Measurements from ENCODE around the gene FGF22. TPM values are rescaled to one million over a fixed set of nuclear protein-coding genes. Genes with fewer than 3 reads are reported as not detected.

Gene FGF22
- total RNA-seq, 2 donors from 2014 or later: not detected

DNA sequence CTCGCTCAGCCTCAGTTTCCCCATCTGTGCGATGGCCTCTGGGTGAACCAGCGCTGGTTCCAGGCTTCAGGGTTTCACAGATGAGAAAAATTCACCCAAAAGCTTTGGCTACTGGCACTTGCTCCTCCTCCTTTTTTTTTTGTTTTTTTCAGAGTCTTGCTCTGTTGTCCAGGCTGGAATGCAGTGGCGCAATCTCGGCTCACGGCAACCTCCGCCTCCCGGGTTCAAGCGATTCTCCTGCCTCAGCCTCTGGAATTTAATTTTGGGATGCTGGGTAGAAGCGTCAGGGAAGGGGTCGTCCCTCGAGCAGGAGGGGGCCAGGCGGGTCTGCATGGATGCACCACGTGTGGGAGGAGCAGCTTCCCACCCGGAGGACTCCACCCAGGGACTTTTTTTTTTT, 48.5 kb downstream of the FGF22 start:
- no peaks in the 10 kb centered on the region for H3K4me1 ChIP-seq
- TF ChIP-seq, protein P1, sequence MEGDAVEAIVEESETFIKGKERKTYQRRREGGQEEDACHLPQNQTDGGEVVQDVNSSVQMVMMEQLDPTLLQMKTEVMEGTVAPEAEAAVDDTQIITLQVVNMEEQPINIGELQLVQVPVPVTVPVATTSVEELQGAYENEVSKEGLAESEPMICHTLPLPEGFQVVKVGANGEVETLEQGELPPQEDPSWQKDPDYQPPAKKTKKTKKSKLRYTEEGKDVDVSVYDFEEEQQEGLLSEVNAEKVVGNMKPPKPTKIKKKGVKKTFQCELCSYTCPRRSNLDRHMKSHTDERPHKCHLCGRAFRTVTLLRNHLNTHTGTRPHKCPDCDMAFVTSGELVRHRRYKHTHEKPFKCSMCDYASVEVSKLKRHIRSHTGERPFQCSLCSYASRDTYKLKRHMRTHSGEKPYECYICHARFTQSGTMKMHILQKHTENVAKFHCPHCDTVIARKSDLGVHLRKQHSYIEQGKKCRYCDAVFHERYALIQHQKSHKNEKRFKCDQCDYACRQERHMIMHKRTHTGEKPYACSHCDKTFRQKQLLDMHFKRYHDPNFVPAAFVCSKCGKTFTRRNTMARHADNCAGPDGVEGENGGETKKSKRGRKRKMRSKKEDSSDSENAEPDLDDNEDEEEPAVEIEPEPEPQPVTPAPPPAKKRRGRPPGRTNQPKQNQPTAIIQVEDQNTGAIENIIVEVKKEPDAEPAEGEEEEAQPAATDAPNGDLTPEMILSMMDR (IDR thresholded peaks at IDR 0.05): no peak
- no peak overlapping the region for H3K9ac ChIP-seq (ENCODE audit: low read depth in 2 of 2, low read length in 2 of 2)
- H3K36me3 ChIP-seq: no peaks in the 10 kb centered on the region
- intact Hi-C loops (cut with DNase I): no loop called here
- H3K27ac ChIP-seq: no peak overlapping the region
- no peak for DNase-seq
- H3K4me3 ChIP-seq: no peak overlapping the region
- H3K9me3 ChIP-seq: no peaks in the 10 kb centered on the region
- H3K27me3 ChIP-seq: no peaks in the 10 kb centered on the region

DNA sequence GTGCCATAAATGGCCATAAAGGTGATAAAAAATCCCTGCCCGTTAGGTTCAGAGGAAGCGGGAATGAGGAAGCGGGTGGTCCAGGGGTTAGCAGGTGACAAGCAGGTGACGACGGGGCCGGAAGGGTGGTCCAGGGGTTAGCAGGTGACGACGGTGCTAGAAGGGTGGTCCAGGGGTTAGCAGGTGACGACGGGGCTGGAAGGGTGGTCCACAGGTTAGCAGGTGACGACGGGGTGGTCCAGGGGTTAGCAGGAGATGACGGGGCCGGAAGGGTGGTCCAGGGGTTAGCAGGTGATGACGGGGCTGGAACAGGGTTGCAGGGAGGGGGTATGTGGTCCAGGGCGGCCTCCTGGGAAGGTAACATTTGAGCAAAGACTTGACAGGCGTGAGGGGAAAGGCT, 49.3 kb downstream of the FGF22 start:
- Histone ChIP-seq H3K4me1 (no peaks in the 10 kb centered on the region), H3K9me3 (no peaks in the 10 kb centered on the region), H3K4me3 (no peak overlapping the region), H3K9ac (ENCODE audit: low read depth in 2 of 2, low read length in 2 of 2) (no peak overlapping the region), H3K27ac (no peak overlapping the region), H3K27me3 (no peaks in the 10 kb centered on the region), H3K36me3 (no peaks in the 10 kb centered on the region)
- DNase-seq: no peak
- intact Hi-C loops (cut with DNase I): no loop called here
- TF ChIP-seq, protein P1 (IDR thresholded peaks at IDR 0.05): no peak

DNA sequence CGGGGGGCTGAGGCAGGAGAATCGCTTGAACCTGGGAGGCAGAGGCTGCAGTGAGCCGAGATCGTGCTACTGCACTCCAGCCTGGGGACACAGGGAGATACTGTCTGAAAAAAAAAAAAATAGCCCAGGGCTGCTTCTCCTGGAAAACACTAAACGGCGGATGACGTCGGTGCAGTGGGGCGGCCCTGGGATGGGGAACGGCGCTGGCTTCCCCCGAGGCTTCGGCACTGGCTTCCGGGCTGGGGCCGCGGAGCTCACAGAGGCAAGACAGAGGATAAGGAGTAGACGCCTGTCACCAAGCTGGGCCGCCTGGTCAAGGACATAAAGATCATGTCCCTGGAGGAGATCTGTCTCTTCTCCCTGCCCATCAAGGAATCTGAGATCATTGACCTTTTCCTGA, 50.5 kb downstream of the FGF22 start:
- TF ChIP-seq, protein P1 (IDR thresholded peaks at IDR 0.05): no peak
- intact Hi-C loops (cut with DNase I): no loop called here
- Histone ChIP-seq H3K9me3 (no peaks in the 10 kb centered on the region), H3K4me1 (no peaks in the 10 kb centered on the region), H3K36me3 (no peaks in the 10 kb centered on the region), H3K27me3 (no peaks in the 10 kb centered on the region), H3K27ac (no peak overlapping the region), H3K9ac (ENCODE audit: low read depth in 2 of 2, low read length in 2 of 2) (no peak overlapping the region), H3K4me3 (no peak overlapping the region)
- DNase-seq: no peak

Other genes with a start within 250 kb of the FGF22 start
- under 1 TPM; 0.52 to 0.96 TPM for gene C2CD4C, start 230.7 kb upstream of the FGF22 start, total RNA-seq
- gene SHC2, start 178.8 kb upstream of the FGF22 start, total RNA-seq: 1 to 10 TPM; 2.7 to 9.5 TPM
- gene MADCAM1, start 143.4 kb upstream of the FGF22 start, total RNA-seq: 1 to 10 TPM; 4.5 to 7.3 TPM
- 10 to 100 TPM; 13.3 to 14.4 TPM for gene TPGS1, start 132.4 kb upstream of the FGF22 start, total RNA-seq
- gene CDC34, start 108.1 kb upstream of the FGF22 start, total RNA-seq: 10 to 100 TPM; 60.7 to 93.4 TPM
- gene GZMM, start 95.8 kb upstream of the FGF22 start, total RNA-seq: 1 to 10 TPM in 1 of 2 donors, under 1 TPM in 1; 0.61 to 1.0 TPM
- 1,000 to 10,000 TPM in 1 of 2 donors, 100 to 1,000 TPM in 1; 920 to 1,084 TPM for gene BSG, start 67.3 kb upstream of the FGF22 start, total RNA-seq
- gene HCN2, start 50.0 kb upstream of the FGF22 start, total RNA-seq: under 1 TPM; 0.17 to 0.40 TPM
- 10 to 100 TPM; 50.2 to 77.3 TPM for gene POLRMT, start 6.3 kb upstream of the FGF22 start, total RNA-seq
- gene RNF126, start 23.3 kb downstream of the FGF22 start, total RNA-seq: 10 to 100 TPM; 54.6 to 74.7 TPM
- gene FSTL3, start 36.5 kb downstream of the FGF22 start, total RNA-seq: 10 to 100 TPM in 1 of 2 donors, 1 to 10 TPM in 1; 4.5 to 10.1 TPM
- gene PRSS57, start 55.6 kb downstream of the FGF22 start, total RNA-seq: not detected
- 10 to 100 TPM in 1 of 2 donors, 1 to 10 TPM in 1; 3.9 to 13.5 TPM for gene PALM, start 69.1 kb downstream of the FGF22 start, total RNA-seq
- 100 to 1,000 TPM; 285 to 320 TPM for gene MISP, start 111.2 kb downstream of the FGF22 start, total RNA-seq
- 100 to 1,000 TPM; 284 to 457 TPM for gene PTBP1, start 157.6 kb downstream of the FGF22 start, total RNA-seq
- under 1 TPM in 1 of 2 donors, not detected in 1; 0.22 TPM for gene PLPPR3, start 182.1 kb downstream of the FGF22 start, total RNA-seq
- gene AZU1, start 188.0 kb downstream of the FGF22 start, total RNA-seq: under 1 TPM in 1 of 2 donors, not detected in 1; 0.27 TPM
- gene PRTN3, start 201.1 kb downstream of the FGF22 start, total RNA-seq: not detected
- not detected for gene ELANE, start 212.4 kb downstream of the FGF22 start, total RNA-seq
- gene CFD, start 219.8 kb downstream of the FGF22 start, total RNA-seq: 10 to 100 TPM; 42.2 to 55.3 TPM

All from colonic mucosa (tissue), 4 donors.